Measurements from ENCODE around the gene UBASH3B.

GRCh38 chr11:122746050-122746478, 90.5 kb downstream of the UBASH3B start:
- TF ChIP-seq CTCF (IDR thresholded peaks at IDR 0.05) (no peak), POLR2A (IDR thresholded peaks at IDR 0.05) (no peak)
